Measurements from ENCODE around the gene TMEM69. TPM values are rescaled to one million over a fixed set of nuclear protein-coding genes. Genes with fewer than 3 reads are reported as not detected.
"Not testable (repeated sequence)": the region's sequence is repeated elsewhere in the genome, so short reads cannot be mapped to it uniquely, and the experiment has no call there.

The TMEM69 gene
- total and polyA plus RNA-seq, 4 donors, result 8.0 to 13.0 (median 12.0) TPM

DNA sequence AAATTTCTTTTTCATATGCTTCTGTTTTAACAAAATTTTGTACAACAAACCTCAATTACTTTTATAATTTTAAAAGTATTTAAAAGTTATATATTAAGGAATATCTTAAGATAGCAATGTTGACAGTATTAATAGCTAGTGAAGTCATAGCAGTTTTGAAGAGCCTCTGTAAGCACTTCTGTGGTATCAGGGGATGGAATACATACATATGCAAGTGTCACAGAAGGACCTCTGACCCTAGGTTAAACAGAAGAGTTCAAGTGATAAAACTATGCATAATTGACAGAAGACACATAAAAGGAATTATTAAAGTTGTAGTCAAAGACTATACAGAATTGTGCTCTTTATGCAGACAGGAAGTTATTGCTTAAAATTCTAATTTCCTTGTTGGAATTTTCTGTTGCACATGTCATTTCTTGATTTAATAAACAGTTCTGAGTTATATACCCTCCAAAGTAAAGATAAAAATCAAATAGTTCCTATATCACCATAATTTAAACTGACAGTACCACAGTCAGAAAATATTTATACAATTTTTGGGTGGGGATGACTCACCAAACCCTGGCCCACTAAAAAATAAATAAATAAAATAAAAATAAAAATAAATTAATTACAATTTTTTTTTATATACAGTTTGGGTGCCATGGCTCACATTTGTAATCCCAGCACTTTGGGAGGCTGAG lies 35.4 kb downstream of the TMEM69 start:
- Histone ChIP-seq H3K27me3 (ENCODE audit: control insufficient read depth in 4 of 4, insufficient read depth in 4 of 4, low read length in 3 of 4) (no peaks in the 10 kb centered on the region), H3K4me3 (ENCODE audit: low read depth in 1 of 3, low read length in 3 of 3) (no peak overlapping the region), H3K27ac (ENCODE audit: low read depth in 1 of 2, low read length in 2 of 2) (no peak overlapping the region), H3K4me1 (ENCODE audit: control insufficient read depth in 4 of 4, insufficient read depth in 4 of 4, low read length in 3 of 4) (no peaks in the 10 kb centered on the region), H3K9ac (ENCODE audit: low read depth in 1 of 2, low read length in 2 of 2) (no peak overlapping the region), H3K9me3 (ENCODE audit: control insufficient read depth in 4 of 4, low read length in 3 of 4) (no peaks in the 10 kb centered on the region), H3K36me3 (ENCODE audit: control insufficient read depth in 4 of 4, insufficient read depth in 3 of 4, low read depth in 1 of 4, low read length in 3 of 4) (peaks cover 0 to 3% (median 3%) of the 10 kb centered on the region in 4 donors)
- DNase-seq (ENCODE audit: low spot score), result no peak
- no peak for TF ChIP-seq TAF1 (conservative IDR thresholded peaks at IDR 0.05)

DNA sequence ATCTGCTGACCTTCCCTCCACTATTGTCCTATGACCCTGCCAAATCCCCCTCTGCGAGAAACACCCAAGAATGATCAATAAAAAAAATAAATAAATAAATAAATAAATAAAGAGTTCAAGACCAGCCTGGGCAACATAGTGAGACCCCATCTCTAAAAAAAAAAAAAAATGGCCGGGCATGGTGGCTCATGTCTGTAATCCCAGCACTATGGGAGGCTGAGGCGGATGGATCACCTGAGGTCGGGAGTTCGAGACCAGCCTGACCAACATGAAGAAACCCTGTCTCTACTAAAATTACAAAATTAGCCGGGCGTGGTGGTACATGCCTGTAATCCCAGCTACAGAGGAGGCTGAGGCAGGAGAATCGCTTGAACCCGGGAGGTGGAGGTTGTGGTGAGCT lies 38.0 kb downstream of the TMEM69 start:
- not testable (repeated sequence) for H3K9me3 ChIP-seq (ENCODE audit: control insufficient read depth in 4 of 4, low read length in 3 of 4); H3K27ac ChIP-seq (ENCODE audit: low read depth in 1 of 2, low read length in 2 of 2); H3K4me1 ChIP-seq (ENCODE audit: control insufficient read depth in 4 of 4, insufficient read depth in 4 of 4, low read length in 3 of 4); H3K9ac ChIP-seq (ENCODE audit: low read depth in 1 of 2, low read length in 2 of 2); H3K27me3 ChIP-seq (ENCODE audit: control insufficient read depth in 4 of 4, insufficient read depth in 4 of 4, low read length in 3 of 4); H3K36me3 ChIP-seq (ENCODE audit: control insufficient read depth in 4 of 4, insufficient read depth in 3 of 4, low read depth in 1 of 4, low read length in 3 of 4); DNase-seq (ENCODE audit: low spot score); H3K4me3 ChIP-seq (ENCODE audit: low read depth in 1 of 3, low read length in 3 of 3)
- WGBS, result 98% methylated on average over 9 of the region's 9 CpGs

DNA sequence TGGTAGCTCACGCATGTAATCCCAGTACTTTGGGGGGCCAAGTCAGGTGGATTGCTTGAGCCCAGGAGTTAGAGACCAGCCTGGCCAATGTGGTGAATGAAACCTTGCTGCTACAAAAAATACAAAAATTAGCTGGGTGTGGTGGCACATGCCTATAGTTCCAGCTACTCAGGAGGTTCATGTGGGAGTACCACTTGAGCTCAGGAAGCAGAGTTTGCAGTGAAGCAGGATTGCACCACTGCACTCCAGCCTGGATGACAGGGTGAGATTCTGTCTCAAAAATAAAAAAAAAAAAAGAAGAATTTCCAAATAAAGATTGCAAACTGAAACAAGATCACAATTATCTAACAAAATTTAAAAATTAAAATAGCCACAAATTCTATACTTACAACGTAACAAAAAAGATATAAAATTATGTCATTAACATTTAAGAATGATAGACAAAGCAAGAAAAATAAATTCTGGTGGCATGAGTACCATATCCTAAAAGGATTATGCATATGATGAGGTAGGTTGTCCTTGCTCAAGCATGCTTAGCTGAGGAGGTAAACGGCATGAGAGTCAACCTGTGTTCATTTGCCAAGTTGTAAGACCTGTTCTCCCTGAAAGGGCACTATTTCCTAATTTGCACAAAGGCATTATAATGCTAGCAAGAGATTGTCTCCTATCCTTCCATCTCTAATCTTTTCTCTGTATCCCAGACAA lies 42.2 kb downstream of the TMEM69 start:
- no peak for DNase-seq (ENCODE audit: low spot score)
- H3K27ac ChIP-seq (ENCODE audit: low read depth in 1 of 2, low read length in 2 of 2), result no peak overlapping the region

More for the DNA sequence above, 42.2 kb downstream of the TMEM69 start:
- Histone ChIP-seq H3K9ac (ENCODE audit: low read depth in 1 of 2, low read length in 2 of 2) (no peak overlapping the region), H3K36me3 (ENCODE audit: control insufficient read depth in 4 of 4, insufficient read depth in 3 of 4, low read depth in 1 of 4, low read length in 3 of 4) (peaks cover 0 to 5% (median 3%) of the 10 kb centered on the region in 4 donors), H3K9me3 (ENCODE audit: control insufficient read depth in 4 of 4, low read length in 3 of 4) (no peaks in the 10 kb centered on the region), H3K27me3 (ENCODE audit: control insufficient read depth in 4 of 4, insufficient read depth in 4 of 4, low read length in 3 of 4) (no peaks in the 10 kb centered on the region), H3K4me1 (ENCODE audit: control insufficient read depth in 4 of 4, insufficient read depth in 4 of 4, low read length in 3 of 4) (no peaks in the 10 kb centered on the region), H3K4me3 (ENCODE audit: low read depth in 1 of 3, low read length in 3 of 3) (no peak overlapping the region)
- 74% methylated on average over 3 of the region's 3 CpGs for WGBS
- TF ChIP-seq, protein P1, sequence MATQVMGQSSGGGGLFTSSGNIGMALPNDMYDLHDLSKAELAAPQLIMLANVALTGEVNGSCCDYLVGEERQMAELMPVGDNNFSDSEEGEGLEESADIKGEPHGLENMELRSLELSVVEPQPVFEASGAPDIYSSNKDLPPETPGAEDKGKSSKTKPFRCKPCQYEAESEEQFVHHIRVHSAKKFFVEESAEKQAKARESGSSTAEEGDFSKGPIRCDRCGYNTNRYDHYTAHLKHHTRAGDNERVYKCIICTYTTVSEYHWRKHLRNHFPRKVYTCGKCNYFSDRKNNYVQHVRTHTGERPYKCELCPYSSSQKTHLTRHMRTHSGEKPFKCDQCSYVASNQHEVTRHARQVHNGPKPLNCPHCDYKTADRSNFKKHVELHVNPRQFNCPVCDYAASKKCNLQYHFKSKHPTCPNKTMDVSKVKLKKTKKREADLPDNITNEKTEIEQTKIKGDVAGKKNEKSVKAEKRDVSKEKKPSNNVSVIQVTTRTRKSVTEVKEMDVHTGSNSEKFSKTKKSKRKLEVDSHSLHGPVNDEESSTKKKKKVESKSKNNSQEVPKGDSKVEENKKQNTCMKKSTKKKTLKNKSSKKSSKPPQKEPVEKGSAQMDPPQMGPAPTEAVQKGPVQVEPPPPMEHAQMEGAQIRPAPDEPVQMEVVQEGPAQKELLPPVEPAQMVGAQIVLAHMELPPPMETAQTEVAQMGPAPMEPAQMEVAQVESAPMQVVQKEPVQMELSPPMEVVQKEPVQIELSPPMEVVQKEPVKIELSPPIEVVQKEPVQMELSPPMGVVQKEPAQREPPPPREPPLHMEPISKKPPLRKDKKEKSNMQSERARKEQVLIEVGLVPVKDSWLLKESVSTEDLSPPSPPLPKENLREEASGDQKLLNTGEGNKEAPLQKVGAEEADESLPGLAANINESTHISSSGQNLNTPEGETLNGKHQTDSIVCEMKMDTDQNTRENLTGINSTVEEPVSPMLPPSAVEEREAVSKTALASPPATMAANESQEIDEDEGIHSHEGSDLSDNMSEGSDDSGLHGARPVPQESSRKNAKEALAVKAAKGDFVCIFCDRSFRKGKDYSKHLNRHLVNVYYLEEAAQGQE (IDR thresholded peaks at IDR 0.05), result no peak
- TF ChIP-seq, protein P2, sequence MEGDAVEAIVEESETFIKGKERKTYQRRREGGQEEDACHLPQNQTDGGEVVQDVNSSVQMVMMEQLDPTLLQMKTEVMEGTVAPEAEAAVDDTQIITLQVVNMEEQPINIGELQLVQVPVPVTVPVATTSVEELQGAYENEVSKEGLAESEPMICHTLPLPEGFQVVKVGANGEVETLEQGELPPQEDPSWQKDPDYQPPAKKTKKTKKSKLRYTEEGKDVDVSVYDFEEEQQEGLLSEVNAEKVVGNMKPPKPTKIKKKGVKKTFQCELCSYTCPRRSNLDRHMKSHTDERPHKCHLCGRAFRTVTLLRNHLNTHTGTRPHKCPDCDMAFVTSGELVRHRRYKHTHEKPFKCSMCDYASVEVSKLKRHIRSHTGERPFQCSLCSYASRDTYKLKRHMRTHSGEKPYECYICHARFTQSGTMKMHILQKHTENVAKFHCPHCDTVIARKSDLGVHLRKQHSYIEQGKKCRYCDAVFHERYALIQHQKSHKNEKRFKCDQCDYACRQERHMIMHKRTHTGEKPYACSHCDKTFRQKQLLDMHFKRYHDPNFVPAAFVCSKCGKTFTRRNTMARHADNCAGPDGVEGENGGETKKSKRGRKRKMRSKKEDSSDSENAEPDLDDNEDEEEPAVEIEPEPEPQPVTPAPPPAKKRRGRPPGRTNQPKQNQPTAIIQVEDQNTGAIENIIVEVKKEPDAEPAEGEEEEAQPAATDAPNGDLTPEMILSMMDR (IDR thresholded peaks at IDR 0.05; ENCODE audit: low read depth, low read length, missing input control), result no peak
- TF ChIP-seq, protein P3, sequence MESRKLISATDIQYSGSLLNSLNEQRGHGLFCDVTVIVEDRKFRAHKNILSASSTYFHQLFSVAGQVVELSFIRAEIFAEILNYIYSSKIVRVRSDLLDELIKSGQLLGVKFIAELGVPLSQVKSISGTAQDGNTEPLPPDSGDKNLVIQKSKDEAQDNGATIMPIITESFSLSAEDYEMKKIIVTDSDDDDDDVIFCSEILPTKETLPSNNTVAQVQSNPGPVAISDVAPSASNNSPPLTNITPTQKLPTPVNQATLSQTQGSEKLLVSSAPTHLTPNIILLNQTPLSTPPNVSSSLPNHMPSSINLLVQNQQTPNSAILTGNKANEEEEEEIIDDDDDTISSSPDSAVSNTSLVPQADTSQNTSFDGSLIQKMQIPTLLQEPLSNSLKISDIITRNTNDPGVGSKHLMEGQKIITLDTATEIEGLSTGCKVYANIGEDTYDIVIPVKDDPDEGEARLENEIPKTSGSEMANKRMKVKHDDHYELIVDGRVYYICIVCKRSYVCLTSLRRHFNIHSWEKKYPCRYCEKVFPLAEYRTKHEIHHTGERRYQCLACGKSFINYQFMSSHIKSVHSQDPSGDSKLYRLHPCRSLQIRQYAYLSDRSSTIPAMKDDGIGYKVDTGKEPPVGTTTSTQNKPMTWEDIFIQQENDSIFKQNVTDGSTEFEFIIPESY (IDR thresholded peaks at IDR 0.05), result no peak
- TF ChIP-seq HNF4A (conservative IDR thresholded peaks at IDR 0.05) (no peak), NR2F2 (IDR thresholded peaks at IDR 0.05) (no peak), YY1 (IDR thresholded peaks at IDR 0.05) (no peak), GABPA (IDR thresholded peaks at IDR 0.05 in 1 of 2, conservative IDR thresholded peaks at IDR 0.05 in 1 of 2) (no peak)
- TF ChIP-seq, protein P4, sequence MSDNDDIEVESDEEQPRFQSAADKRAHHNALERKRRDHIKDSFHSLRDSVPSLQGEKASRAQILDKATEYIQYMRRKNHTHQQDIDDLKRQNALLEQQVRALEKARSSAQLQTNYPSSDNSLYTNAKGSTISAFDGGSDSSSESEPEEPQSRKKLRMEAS (IDR thresholded peaks at IDR 0.05), result no peak

Data from liver (tissue), 9 donors.